ENCODE measurements around the gene PWP1.

DNA sequence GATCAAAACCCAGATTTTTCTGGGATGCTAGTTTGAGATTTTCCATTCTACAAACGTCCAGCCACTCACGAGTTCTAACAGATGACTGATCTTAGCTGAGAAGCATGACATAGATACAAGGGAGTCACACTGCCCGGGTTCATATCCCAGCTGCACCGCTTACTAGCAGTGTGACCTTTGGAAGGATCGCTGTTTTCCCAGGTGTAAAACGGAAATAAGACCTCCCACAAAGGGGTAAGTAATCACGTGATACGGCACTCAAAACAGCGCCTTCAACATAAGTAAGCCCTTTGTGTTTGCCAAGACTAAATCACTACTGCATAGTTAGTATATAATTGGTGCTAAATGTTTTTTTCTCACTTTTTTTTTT, 624 bp upstream of the PWP1 start:
- no peak for TF ChIP-seq CTCF (IDR thresholded peaks at IDR 0.05)
- no peak for TF ChIP-seq POLR2A (IDR thresholded peaks at IDR 0.05)
